ENCODE data around the gene SH3RF3. TPM values are rescaled to one million over a fixed set of nuclear protein-coding genes. Genes with fewer than 3 reads are reported as not detected.
A peak's percentile ranks its signal among the peaks of the same experiment; 100 is the strongest.

The SH3RF3 gene
- total RNA-seq, 1 donor from 2014 or later = 0.68 TPM

DNA sequence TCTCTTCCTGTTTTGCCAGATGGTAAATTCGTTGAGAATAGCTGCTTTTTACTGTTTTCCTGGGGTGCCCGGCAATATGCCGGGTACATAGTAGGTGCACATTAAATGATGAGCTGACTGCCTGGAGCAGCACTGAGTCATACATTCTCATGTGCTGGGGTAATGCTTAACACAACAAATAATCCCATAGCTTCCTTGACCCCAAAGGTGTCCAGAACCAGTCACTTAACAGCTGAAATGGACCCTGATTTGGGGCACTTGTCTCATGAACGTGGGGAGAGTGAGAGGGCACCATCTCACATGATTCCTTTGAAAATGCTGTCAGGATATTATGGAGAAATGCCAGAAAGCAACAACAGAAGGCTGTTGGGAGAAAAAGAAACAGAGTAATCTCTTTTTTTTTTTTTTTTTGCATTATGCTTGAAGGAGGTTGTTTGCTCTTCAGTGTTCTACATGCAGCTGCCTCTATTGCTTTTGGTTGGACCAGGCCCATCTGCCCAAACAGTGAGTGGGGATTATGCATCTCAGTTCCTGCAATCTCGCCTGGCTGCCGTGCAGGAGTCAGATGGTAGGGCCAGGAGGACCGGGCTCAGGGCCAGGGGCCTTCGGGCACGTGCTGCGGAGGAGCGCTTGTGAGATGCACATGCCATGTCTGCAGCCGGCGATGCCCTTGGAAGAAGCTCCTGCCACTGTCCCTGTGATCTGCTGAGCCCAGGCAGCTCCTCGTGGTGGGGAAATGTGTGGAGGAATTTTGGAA lies 162.1 kb downstream of the SH3RF3 start:
- no peak for ATAC-seq

DNA sequence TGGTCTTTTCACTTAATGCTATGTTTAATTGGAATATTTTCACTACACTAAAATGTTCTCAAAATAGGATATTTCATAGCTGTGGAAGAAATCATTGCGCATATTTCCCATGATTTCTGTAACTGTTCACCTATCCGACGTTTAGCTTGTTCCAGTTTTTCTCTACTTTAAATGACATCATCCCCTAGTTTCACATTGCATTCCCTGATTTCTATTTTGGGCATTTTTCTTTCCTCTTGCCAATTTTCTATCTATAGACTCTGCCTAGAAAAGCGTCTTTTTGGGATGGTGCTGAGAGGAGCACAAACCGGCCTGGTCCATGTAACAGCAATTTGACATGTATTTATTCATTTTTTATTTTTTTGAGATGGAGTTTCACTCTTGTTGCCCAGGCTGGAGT lies 163.4 kb downstream of the SH3RF3 start:
- no peak for ATAC-seq

DNA sequence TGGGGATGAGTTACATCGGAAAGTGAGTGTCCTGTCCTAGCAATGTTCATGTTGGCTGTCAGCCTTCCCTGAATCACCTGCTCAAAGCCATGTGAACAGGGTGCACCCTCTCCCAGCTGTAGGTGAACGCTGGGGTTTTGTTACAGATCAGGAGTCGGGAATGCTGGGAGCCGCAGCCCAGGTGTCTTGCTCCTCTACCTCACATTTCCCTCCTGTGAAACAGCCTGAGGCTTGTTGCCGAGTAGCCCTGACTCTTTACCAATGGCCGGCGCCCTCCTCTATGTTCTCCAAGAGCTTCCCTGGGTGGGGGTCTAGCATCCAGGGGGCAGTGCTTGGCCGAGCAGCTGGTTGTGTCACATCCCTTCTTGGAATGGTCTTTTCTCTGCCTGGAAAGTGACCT lies 164.7 kb downstream of the SH3RF3 start:
- no peak for ATAC-seq

DNA sequence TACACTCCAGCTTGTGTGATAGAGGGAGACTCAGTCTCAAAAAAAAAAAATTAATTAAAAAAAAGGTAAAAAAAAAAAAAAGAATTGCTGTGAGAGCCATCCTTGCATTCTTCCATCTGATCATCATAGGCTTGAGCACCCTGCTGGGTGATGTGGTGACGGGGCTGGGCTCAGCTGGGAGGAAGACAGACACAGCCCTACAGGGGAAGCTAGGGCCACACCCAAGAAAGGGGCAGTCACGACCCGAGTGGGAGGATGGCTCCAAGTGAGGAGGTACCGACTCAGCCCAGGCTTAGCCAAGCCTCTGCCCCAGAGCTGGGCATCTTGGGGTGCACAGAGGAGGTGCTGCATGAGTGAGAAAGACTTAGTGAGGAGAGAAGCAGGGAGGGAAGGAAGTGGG lies 165.5 kb downstream of the SH3RF3 start:
- ATAC-seq = no peak

DNA sequence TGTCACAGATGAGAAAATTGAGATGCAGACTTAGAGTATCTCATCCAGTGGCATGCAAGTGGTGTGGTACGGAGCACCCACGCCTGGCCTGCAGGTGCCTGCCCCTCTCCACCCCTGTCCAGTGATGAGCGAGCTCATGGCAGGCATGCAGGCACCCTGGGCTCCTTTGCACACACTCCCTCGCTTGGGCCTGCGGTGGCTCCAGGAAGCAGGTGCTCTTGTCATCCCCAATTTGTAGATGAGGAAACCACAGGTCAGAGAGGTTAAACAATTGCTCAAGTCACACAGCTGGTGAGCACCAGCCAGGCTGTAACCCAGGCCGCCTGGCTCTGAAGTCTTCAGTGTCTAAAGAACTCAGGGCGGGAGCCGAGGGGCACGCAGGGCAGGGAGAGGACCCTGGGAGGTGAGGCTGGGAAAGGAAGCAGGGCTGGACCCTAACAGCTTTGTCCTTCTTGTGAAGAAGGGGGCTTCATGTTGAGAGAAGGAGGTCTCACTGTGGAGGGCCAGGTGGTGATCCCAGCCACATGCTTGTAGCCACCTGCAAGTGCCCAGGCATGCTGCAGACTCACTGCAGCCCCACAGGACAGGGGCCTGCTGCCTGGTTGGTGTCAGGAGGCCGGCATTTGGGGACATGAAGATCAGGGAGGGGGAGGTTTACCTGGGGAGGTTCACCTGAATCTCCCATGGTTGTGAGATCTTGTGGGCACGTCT lies 166.2 kb downstream of the SH3RF3 start:
- ATAC-seq = no peak

DNA sequence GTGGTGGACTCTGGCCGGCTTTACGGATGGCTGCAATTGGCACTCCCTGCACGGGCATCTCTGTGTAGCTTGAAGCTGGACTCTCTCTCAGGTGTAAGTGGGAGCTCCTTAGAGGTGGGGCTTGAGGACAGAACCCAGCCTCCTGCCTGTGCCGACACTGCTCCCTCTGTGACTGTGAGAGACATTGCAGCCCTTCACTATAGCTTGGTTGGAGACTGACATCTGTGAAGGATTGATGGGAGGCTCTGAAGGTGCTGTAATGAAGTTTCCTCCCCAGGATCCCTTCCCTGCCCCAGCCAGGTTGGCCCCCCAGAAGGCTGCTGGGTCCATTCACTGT lies 166.7 kb downstream of the SH3RF3 start:
- ATAC-seq = no peak

DNA sequence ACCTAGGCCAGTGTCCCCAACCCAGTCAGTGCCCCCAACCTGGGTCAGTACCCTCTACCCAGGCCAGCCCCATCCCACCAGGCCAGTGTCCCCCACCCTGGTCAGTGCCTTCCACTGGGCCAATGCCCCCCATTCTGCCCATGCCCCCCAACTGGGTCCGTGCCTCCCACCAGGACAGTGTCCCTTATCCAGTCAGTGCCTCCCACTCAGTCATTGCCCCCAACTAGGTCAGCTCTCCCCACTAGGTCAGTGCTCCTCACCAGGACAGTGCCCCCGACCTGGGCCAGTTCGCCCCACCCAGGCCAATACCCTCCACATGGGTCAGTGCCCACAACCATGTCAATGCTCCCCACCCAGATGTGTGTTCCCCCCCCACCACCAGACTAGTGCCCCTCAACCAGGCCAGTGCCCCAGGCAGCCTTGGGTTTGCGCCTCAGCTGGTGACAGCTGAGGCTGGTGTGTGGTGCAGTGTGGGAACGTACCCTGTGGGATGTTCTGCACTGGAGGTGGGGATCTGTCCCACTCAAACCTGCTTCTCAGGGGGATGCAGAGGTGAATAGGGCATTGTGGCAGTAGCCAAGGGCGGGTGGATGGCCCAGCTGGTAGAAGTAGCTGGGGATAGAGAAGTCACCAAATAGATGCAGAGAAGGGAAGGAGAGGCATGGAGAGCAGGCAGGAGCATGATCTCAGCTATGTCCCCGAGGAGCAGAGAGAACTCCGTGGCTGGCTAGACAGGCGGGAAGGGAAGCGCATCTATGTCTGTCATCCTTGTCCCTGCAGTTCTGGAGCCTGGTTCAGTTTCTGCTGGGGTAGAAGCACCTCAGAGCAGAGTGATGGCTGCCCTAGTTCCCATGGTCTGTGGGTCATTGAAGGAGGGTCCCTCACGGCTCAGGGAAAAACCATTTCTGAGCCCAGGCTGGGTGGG lies 168.8 kb downstream of the SH3RF3 start:
- ATAC-seq = peak; percentile 17

DNA sequence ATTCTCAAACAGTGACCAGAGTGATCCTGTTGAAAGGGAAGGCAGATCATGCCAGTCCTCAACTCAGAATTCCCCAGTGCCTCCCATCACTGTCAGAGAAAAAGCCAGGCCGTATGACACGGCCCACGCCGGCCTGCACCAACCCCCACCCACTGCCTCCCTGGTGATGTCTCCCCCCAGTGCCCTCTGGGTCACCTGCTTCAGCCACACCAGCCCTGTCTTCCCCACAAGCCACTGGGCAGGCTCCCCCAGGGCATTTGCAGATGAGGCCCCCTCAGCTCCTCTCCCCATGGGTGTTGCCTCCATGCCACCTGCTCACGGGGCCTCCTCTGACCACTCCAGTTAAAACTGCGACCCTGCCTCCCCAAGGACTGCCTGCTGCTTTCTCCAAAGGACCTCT lies 169.8 kb downstream of the SH3RF3 start:
- ATAC-seq = no peak

DNA sequence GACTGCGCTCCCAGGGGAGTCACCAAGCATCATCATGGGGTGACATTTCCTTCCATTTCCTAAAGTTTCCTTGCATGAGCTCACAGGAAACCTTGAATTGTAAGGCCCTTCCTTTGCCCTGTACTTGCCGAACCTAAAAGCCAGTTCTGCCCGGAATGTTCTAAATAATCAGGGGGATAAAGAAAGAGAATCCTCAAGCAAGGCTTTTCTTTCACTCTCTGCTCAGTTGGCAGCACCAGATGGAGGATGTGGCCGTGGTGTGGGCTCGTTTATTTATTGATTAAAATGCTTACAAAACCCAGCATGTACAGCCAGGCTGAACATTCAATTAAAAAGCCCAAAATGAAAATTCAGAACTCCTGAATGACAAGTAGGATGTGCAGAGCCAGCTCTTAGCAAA lies 170.5 kb downstream of the SH3RF3 start:
- no peak for ATAC-seq

DNA sequence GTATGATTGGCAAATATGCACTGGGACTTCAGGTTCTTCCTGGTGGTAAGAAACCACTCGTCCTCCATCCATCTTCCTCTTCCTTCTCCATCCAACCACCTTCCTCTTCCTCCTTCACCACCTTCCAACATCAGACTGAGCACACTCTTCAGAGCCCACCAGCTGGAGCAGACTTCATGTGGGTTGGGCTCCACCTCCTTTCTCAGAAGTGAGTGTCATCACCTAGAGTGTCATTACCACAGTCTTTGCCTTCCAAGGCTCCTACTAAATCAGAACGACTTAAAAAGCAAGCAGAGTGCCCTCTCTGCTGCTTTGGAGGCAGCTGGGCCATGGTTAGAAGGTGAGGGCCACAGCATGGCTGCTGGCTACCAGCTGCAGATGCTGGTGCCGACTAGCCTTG lies 171.6 kb downstream of the SH3RF3 start:
- ATAC-seq = no peak

DNA sequence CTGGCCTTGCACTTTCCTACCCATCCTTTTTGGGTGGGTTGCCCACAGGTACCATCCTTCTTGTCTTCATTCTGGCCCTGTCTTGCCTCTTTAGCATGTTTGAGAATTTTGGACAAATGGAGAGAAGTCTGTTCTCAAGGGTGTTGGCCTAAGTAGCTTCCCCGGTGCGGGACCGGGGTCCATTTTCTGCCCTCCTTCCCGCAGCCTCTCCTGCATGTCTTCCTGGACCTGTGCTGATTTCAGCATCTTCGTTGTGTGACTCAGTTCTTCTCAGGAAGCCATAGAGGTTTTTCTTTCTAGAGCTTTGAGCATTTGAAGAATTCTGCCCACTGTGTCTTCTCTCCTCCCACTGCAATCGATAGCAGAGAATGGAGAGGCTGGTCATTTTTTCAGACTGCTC lies 172.7 kb downstream of the SH3RF3 start:
- no peak for ATAC-seq

DNA sequence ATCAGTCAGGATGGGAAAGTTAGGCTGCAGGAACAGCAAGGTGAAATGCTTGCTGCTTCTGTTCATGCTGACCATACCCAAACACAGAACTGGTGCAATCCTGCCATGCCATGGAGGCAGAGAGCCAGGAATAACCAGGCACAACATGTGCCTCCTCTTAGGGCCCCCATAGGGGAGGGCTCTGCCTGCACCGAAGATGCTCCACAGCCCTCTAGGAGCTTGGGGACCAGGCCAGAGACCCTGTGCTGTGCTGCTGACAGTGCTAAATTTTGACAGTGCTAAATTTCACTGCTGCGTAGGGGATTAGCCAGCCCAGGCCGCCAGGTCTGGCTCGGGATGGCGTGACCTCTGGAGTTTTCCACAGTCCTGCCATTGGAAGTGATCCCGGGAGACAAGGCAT lies 173.3 kb downstream of the SH3RF3 start:
- no peak for ATAC-seq

DNA sequence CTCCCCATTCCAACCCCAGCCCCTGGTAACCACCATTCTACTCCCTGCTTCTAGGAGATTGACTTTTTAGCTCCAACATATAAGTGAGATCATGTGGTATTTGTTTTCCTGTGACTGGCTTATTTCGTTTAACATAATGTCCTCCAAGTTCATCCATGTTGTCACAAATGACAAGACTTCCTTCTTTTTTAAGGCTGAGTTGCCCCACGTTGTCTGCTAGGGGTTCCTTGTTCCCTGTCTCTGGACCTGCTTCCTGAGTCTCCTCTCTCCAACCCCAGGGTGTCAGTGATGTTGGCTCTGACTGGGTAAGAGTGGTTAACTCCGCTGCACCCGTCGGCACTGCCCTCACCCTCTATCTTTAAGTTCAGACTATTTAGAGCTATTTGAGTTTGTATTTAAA lies 175.2 kb downstream of the SH3RF3 start:
- no peak for ATAC-seq

DNA sequence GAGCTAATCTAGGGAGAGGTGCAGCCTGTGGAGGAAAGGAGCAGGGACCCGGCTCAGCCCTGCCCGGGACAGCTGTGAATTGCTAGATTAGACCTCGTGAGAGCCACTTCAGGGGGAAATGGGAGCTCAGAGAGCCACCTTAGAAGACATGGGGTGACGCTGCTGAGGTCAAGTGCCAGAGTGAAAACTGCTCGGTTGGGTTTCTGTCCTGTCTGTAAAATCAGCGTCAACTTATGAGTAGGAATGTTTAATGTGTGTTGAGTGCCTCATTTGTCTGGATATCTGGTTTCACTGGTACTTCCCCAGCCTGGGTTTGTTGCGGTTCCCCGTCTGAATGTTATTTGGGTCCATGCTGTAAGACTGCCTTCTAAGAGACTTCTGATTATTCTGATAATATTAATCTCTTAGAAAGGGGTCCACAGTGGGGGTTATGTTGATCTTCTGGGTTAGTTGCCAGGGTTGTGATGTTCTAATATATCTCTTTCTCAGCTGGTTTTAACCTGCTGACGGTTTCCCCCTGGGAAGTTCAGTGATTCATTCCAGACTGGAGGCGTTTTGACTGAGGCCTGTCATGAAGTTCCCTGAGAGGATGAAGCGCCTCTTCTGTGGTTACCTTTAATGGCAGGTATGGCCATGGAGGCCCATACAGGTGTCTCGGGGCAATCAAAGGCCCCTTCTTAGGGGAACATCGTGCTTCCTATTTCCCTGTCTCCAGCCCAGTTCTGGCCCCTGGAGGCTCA lies 175.9 kb downstream of the SH3RF3 start:
- ATAC-seq = no peak

DNA sequence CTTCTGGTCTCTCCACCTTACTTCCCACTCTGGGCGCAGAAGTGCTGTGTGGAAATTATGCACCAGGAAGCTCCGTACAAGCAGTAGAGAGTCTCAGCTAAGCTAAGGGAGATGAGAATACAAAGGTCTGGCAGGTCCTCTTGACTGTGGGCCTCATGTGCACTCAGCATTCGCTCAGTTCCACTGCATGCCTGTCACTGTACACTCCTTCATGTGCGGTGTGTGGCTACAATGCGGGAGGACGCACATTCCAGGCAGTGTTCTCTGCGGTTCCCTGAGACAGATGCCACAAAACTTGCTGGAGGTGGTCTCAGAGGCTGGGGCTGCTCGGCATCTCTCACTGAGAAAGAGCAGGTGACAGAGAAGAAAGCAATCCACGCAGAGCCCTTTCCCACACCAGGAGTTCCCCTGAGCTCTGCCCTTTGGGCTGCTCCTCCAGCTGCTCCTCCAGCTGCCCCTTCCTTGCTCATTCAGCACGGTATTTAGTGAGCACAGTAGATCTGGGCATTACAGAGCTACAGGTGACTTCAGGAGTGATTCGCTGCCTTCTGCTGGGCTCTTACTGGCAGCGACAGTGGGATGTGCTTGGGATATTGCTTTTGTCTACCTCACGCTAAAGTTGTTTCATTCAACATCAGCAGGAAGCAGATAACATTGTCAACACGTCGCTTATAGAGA lies 176.6 kb downstream of the SH3RF3 start:
- no peak for ATAC-seq

DNA sequence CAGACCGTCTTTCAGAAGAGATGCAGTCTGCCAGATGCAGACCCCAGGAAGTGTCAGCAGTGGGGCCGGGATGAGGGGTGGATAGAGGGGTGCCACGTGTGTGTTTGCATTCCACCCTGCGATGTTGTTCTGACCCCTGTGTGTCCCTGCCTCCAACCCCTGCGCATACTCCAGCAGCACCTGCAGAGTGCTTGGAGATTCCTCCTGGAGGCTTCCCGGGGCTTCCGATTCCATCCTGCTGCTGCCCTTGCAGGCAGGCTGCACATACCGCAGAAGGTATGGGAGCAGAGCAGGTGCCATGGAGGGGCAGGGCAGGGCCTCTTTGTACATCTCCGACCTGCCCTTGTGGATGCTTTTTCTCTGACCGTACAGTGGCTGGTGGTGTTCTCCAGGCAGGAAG lies 177.2 kb downstream of the SH3RF3 start:
- ATAC-seq = no peak

DNA sequence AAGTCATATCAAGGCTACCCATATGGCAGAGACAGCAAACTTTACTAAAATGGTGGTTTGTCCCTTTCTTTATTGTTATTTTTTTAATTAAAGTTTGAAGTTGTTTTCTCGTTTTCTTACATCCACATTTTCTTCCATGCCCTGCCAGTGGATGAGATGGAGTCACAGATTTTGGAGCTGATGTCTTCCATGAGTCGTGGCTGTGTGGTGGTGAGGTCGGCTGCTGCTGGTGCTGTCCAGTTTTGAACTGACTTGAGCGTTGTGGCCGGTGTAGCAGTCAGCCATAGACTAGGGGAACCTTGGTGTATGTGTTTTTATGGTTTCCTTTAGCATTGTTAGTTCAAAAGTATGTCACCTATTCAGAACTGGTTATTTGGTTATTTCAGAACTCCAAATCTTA lies 182.8 kb downstream of the SH3RF3 start:
- ATAC-seq = no peak

DNA sequence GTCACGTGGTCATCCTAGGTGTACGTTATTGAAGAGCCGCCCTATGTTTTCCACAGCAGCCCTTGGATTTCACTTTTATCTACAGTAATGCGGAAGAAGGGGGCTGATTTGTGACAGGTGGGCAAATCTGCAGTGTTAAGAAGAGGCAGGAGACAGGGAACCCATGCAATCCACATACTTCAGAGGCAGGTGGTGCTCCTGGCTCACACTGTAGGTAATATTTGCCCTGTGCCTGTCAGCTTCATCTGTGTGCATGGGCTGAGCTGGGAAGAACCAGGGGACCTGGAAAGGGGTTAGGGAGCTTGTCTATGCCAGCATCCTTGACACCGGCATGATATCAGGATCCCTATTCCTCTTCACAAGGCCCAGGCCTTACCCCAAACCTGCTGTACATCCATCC lies 183.9 kb downstream of the SH3RF3 start:
- peak; percentile 39 for ATAC-seq

DNA sequence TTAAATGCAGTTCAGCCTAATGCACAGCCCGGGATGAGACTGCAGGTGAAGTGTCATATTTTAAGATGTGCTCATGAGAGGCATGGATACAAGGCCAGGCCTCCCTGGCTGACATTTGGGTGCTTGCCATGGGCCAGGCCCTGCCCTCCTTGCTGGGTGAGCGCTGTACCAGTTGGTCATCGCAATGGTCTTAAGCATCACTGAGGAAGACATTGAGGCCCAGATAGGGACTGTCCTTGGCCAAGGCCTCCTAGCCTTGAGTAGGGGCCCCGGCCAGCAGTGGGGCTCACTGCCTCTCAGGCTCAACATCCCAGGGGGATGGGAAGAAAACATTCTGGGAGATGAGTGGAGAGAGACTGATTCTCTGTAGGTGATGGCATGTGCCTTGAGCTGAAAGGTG lies 184.3 kb downstream of the SH3RF3 start:
- ATAC-seq = no peak

DNA sequence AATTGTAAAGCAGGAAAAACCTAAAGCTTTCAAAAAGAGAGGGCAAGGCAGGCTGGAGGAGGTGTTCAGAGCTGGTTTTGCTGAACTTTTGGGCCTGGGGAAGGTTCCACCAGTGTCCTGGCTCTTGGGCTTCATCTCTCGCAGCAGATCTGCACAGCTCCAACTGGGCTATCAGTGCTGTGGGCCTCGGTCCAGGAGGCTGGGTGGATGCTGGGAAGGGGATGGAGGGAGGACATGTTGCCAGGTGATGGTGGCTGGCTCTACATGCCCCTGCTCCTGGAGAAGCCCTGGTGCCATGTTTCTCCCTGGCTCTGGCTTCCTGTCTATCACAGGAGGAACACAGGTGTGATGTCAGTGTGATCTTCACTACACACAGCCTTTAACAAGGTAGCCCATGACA lies 187.1 kb downstream of the SH3RF3 start:
- ATAC-seq = no peak

DNA sequence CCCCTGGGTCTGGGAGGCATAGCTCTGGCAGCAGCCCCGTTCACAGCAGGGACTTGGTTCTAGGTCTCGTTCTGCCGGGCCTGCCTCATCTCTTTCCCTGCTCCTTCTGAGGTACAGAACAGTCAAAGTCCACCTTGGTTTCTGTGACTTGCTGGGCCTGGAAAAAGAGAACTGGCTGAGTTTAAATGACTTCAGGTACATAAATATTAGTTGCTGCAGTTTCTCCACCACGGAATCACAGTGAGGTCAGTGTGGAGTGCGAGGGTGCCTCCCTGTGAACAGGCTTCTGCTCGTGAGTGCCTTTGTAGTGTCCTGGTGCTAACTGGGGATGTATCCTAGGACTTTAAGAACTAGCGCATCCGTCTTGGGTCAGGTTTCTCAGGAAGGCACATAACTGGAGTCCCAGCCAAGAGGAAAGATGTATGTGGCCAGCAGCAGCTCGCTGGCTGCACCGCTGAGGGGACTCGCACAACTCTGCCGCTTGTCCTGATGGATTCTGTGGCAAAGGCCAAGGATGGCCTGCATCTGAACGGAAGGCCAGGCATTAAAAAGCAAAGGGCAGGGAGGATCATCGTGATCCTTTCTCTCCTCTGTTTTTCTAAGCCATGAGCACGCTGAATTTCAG lies 188.6 kb downstream of the SH3RF3 start:
- no peak for ATAC-seq

Data from esophagus mucosa (tissue), 1 donor.